Vagina (tissue), 2 donors: ENCODE results near the gene A2M. TPM values are rescaled to one million over a fixed set of nuclear protein-coding genes. Genes with fewer than 3 reads are reported as not detected.

Source experiments
- DNase-seq, 2 donors: peaks; one replicate each; pipeline ENCODE4 v3.0.0-alpha.2; 2017; ENCODE audit errors: extremely low spot score in 2 of 2
- H3K27ac ChIP-seq: fragments of 200-600 bp; sonication (generic); one replicate; pipeline ENCODE4 v1.5.1; 2019
- H3K27me3 ChIP-seq: fragments of 200-600 bp; sonication (generic); one replicate; pipeline ENCODE4 v1.5.1; 2019
- H3K36me3 ChIP-seq, 2 donors: fragments of 200-600 bp; sonication (generic); one replicate each; pipeline ENCODE4 v1.5.1; 2017 to 2019
- H3K4me1 ChIP-seq: fragments of 200-600 bp; sonication (generic); one replicate; pipeline ENCODE4 v1.5.1; 2019
- H3K4me3 ChIP-seq, 2 donors: fragments of 200-600 bp; sonication (generic); 1 replicate in 1 of 2; 2 replicates in 1 of 2; pipeline ENCODE4 v1.5.1; 2016 to 2019
- H3K9me3 ChIP-seq: fragments of 200-600 bp; sonication (generic); one replicate; pipeline ENCODE4 v1.5.1; 2019
- POLR2A ChIP-seq, 2 donors: fragments of 450-650 bp; IDR thresholded peaks; one replicate each; pipeline ENCODE4 v1.6.1; 2017; ENCODE audit warnings: antibody characterized with exemption in 2 of 2, mild to moderate bottlenecking in 2 of 2, moderate library complexity in 2 of 2
- POLR2AphosphoS5 ChIP-seq, 2 donors: sonication (generic); formaldehyde crosslinking; IDR thresholded peaks; one replicate each; pipeline ENCODE4 v1.9.0; 2017; ENCODE audit warnings: antibody characterized with exemption in 2 of 2, mild to moderate bottlenecking in 2 of 2, low read depth in 1 of 2; ENCODE audit not compliant: insufficient read depth in 1 of 2
- intact Hi-C: fragments of 100-400 bp; cut with DNase I; formaldehyde crosslinking; loops from one replicate; pipeline ENCODE4 v1.15.1; 2023
- total RNA-seq: library from RNA; depleted of rRNA; stranded (reverse); fragments of >200 nt; gene quantifications from one replicate; pipeline ENCODE4 v1.2.3, GENCODE V29; 2016
- TF ChIP-seq, protein P1 (sequence below), 3 experiments: fragments of 450-650 bp in 2 of 3; fragments of 200-600 bp in 1 of 3; sonication (generic) in 1 of 3; IDR thresholded peaks; one replicate each; pipeline ENCODE4 v1.5.1; 2017 to 2019; ENCODE audit warnings: antibody characterized with exemption in 3 of 3, mild to moderate bottlenecking in 2 of 3, moderate library complexity in 2 of 3

Gene A2M
- total RNA-seq, 1 donor from 2014 or later = 274 TPM

DNA sequence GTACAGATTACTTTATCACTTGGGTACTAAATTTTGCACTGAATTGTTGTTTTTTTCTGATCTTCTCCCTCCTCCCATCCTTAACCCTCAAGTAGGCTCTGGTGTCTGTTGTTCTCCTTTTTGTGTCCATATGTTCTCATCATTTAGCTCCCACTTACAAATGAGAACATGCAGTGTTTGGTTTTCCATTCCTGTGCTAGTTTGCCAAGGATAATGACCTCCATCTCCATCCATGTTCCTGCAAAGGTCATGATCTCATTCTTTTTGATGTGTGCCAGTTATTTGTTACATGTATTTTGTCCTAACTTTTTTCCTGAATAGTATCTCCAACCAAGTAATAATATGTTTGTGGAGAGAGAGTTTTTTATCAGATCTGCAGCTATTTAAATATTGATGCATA is 44.2 kb downstream of the A2M start:
- Histone ChIP-seq H3K9me3 (no peaks in the 10 kb centered on the region), H3K36me3 (peaks cover 0 to 28% of the 10 kb centered on the region in 2 donors), H3K27me3 (no peaks in the 10 kb centered on the region), H3K27ac (no peak overlapping the region), H3K4me3 (no peak overlapping the region), H3K4me1 (peaks cover 4% of the 10 kb centered on the region)
- no peak for TF ChIP-seq POLR2A (IDR thresholded peaks at IDR 0.05)
- TF ChIP-seq POLR2AphosphoS5 (IDR thresholded peaks at IDR 0.05; ENCODE audit: insufficient read depth in 1 of 2, low read depth in 1 of 2) = no peak
- TF ChIP-seq, protein P1, sequence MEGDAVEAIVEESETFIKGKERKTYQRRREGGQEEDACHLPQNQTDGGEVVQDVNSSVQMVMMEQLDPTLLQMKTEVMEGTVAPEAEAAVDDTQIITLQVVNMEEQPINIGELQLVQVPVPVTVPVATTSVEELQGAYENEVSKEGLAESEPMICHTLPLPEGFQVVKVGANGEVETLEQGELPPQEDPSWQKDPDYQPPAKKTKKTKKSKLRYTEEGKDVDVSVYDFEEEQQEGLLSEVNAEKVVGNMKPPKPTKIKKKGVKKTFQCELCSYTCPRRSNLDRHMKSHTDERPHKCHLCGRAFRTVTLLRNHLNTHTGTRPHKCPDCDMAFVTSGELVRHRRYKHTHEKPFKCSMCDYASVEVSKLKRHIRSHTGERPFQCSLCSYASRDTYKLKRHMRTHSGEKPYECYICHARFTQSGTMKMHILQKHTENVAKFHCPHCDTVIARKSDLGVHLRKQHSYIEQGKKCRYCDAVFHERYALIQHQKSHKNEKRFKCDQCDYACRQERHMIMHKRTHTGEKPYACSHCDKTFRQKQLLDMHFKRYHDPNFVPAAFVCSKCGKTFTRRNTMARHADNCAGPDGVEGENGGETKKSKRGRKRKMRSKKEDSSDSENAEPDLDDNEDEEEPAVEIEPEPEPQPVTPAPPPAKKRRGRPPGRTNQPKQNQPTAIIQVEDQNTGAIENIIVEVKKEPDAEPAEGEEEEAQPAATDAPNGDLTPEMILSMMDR (IDR thresholded peaks at IDR 0.05) = no peak
- intact Hi-C loops = no loop called here
- no peak for DNase-seq

DNA sequence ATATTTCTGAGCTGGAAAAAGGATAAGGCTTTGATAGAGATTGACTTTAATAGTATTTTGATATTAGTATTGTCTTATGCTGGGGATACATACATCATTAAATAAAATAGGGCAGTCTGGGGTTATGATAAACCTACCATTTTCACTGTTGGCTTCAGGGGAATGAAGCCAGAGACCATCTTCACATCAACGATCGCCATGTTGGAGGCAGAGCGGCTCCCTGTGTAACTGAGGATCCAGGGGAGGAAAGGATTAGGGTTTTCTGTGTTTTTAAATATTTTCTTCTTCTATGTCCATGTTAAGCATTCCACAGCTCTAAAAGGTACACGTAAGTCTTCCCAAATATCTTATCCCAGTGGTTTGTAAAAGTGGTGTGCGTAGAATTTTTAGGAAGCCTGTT is 45.4 kb downstream of the A2M start:
- H3K9me3 ChIP-seq = no peaks in the 10 kb centered on the region
- intact Hi-C loops = no loop called here
- H3K4me3 ChIP-seq = no peak overlapping the region
- H3K27ac ChIP-seq = no peak overlapping the region
- H3K27me3 ChIP-seq = no peaks in the 10 kb centered on the region
- TF ChIP-seq POLR2A (IDR thresholded peaks at IDR 0.05) (no peak), POLR2AphosphoS5 (IDR thresholded peaks at IDR 0.05; ENCODE audit: insufficient read depth in 1 of 2, low read depth in 1 of 2) (no peak)
- TF ChIP-seq, protein P1 (IDR thresholded peaks at IDR 0.05) = no peak
- peaks cover 0 to 23% of the 10 kb centered on the region in 2 donors for H3K36me3 ChIP-seq
- DNase-seq = no peak
- H3K4me1 ChIP-seq = peaks cover 13% of the 10 kb centered on the region

DNA sequence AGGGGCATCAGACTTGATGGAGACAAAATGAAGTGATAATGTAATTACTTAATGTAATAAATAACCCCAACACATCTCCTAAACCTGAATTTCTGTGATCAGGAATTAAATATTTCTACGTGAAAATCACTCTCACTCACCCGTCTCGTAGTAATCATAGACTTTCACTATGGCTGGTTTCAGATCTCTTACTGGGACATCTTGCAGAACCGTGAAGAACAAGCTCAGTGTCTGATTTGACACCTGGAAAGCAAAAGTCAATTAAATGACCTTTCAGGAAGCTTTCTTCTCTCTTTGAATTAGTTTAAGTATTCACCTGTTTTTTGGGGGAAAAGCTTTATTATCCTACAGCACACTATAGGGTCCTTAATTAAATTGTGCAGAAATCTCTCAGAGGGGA is 47.1 kb downstream of the A2M start:
- no peak for DNase-seq
- Histone ChIP-seq H3K27me3 (no peaks in the 10 kb centered on the region), H3K9me3 (no peaks in the 10 kb centered on the region), H3K36me3 (peaks cover 0 to 15% of the 10 kb centered on the region in 2 donors), H3K27ac (no peak overlapping the region), H3K4me1 (peaks cover 20% of the 10 kb centered on the region), H3K4me3 (no peak overlapping the region)
- TF ChIP-seq POLR2AphosphoS5 (IDR thresholded peaks at IDR 0.05; ENCODE audit: insufficient read depth in 1 of 2, low read depth in 1 of 2) (no peak), POLR2A (IDR thresholded peaks at IDR 0.05) (no peak)
- TF ChIP-seq, protein P1 (IDR thresholded peaks at IDR 0.05) = no peak
- intact Hi-C loops = no loop called here

DNA sequence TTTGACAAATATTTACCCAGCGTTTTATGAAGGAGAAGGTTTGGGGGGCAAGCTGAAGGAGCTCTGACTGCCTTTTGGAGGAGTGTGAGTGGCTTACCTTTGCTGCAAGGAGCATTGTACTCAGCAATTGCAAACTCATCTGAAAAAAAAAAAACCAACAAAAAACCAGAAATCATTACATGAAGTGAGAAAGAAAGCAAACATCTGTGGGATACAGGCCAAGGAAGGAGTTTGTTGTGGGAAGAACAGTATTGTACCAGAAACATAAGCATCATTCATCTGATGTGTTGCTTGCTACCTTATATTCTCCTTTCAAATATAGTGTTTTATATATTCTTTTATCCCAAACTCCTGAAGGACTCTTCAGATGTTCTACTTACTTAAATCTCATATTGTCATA is 47.6 kb downstream of the A2M start:
- Histone ChIP-seq H3K4me1 (peaks cover 23% of the 10 kb centered on the region), H3K9me3 (no peaks in the 10 kb centered on the region), H3K36me3 (peaks cover 0 to 14% of the 10 kb centered on the region in 2 donors), H3K4me3 (no peak overlapping the region), H3K27me3 (no peaks in the 10 kb centered on the region), H3K27ac (no peak overlapping the region)
- intact Hi-C loops = no loop called here
- TF ChIP-seq POLR2AphosphoS5 (IDR thresholded peaks at IDR 0.05; ENCODE audit: insufficient read depth in 1 of 2, low read depth in 1 of 2) (no peak), POLR2A (IDR thresholded peaks at IDR 0.05) (no peak)
- TF ChIP-seq, protein P1 (IDR thresholded peaks at IDR 0.05) = no peak
- no peak for DNase-seq

DNA sequence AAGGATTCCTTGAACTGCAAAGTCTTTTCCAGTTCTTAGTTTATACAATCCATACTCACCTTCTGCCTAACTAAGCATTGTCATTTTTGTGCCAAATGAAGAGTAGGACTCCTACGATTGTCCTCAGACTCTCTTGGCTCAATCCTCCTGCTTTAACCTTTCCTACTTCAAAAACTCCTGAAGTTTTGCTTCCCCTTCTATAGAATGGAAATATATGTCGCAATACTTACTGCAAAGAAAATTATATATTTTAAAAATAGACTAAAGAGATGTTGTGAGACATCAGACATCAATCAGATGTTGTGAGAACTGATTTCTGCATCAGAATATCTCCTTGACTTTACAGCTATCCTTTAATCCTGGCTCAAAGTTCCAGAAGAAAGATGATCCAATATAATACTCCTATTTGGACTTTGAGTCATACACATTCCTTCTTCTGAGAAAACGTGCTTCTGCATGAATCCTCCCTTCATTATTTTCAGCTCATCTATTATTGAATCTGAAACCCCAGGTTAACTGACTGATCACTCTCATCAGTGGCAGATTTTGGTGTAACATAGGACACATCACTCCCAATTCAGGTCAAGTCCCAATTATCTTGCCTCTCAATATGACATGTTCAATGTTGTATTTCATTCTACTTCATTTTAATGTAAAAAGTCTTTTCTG is 48.8 kb downstream of the A2M start:
- H3K27ac ChIP-seq = no peak overlapping the region

More for the DNA sequence above, 48.8 kb downstream of the A2M start:
- TF ChIP-seq, protein P1 (IDR thresholded peaks at IDR 0.05) = no peak
- no peak for TF ChIP-seq POLR2A (IDR thresholded peaks at IDR 0.05)
- no peak for TF ChIP-seq POLR2AphosphoS5 (IDR thresholded peaks at IDR 0.05; ENCODE audit: insufficient read depth in 1 of 2, low read depth in 1 of 2)
- H3K27me3 ChIP-seq = no peaks in the 10 kb centered on the region
- no peaks in the 10 kb centered on the region for H3K9me3 ChIP-seq
- H3K36me3 ChIP-seq = peaks cover 0 to 6% of the 10 kb centered on the region in 2 donors
- intact Hi-C loops = no loop called here
- H3K4me1 ChIP-seq = peaks cover 23% of the 10 kb centered on the region
- no peak overlapping the region for H3K4me3 ChIP-seq
- DNase-seq = no peak
